Measurements from ENCODE around the gene MAPKAP1.

The MAPKAP1 gene

GRCh38 chr9:125608489-125609224, 98.4 kb downstream of the MAPKAP1 start (continued):
- TF ChIP-seq TSHZ2 (CRISPR knock-in tag; IDR thresholded peaks at IDR 0.05) (no peak), ESRRG (CRISPR knock-in tag; IDR thresholded peaks at IDR 0.05) (no peak), OSR1 (CRISPR knock-in tag; IDR thresholded peaks at IDR 0.05) (no peak), PPARA (CRISPR knock-in tag; IDR thresholded peaks at IDR 0.05; ENCODE audit: borderline replicate concordance) (no peak)

GRCh38 chr9:125604196-125604595, 102.8 kb downstream of the MAPKAP1 start:
- TF ChIP-seq GLIS3 (CRISPR knock-in tag; IDR thresholded peaks at IDR 0.05) (no peak), SNAI2 (CRISPR knock-in tag; IDR thresholded peaks at IDR 0.05) (no peak), PATZ1 (CRISPR knock-in tag; IDR thresholded peaks at IDR 0.05; ENCODE audit: borderline replicate concordance) (no peak), CSRNP3 (CRISPR knock-in tag; IDR thresholded peaks at IDR 0.05) (no peak), PPARA (CRISPR knock-in tag; IDR thresholded peaks at IDR 0.05; ENCODE audit: borderline replicate concordance) (no peak), ARNTL (CRISPR knock-in tag; IDR thresholded peaks at IDR 0.05; ENCODE audit: borderline replicate concordance, low read depth) (no peak), TCF4 (CRISPR knock-in tag; IDR thresholded peaks at IDR 0.05; ENCODE audit: borderline replicate concordance) (peak; percentile 60; the same call in 1 of the 2 replicates), BACH2 (CRISPR knock-in tag; IDR thresholded peaks at IDR 0.05; ENCODE audit: borderline replicate concordance) (no peak), CSDC2 (CRISPR knock-in tag; IDR thresholded peaks at IDR 0.05) (no peak), TSHZ2 (CRISPR knock-in tag; IDR thresholded peaks at IDR 0.05) (0 out of 2 replicates have a peak, but pooled peaks have one; percentile 28), RARB (CRISPR knock-in tag; IDR thresholded peaks at IDR 0.05) (no peak)

GRCh38 chr9:125603478-125604021, 103.5 kb downstream of the MAPKAP1 start:
- ATAC-seq, result no peak
- TF ChIP-seq TSHZ2 (CRISPR knock-in tag; IDR thresholded peaks at IDR 0.05) (no peak), ESRRG (CRISPR knock-in tag; IDR thresholded peaks at IDR 0.05) (no peak), OSR1 (CRISPR knock-in tag; IDR thresholded peaks at IDR 0.05) (no peak), ISL1 (CRISPR knock-in tag; IDR thresholded peaks at IDR 0.05) (no peak), ZC3H10 (CRISPR knock-in tag; IDR thresholded peaks at IDR 0.05) (no peak), TCF4 (CRISPR knock-in tag; IDR thresholded peaks at IDR 0.05; ENCODE audit: borderline replicate concordance) (no peak), ZFP30 (CRISPR knock-in tag; IDR thresholded peaks at IDR 0.05) (no peak), TOX (CRISPR knock-in tag; IDR thresholded peaks at IDR 0.05; ENCODE audit: borderline replicate concordance) (no peak), ZNF70 (CRISPR knock-in tag; IDR thresholded peaks at IDR 0.05) (no peak), BACH2 (CRISPR knock-in tag; IDR thresholded peaks at IDR 0.05; ENCODE audit: borderline replicate concordance) (no peak), RARB (CRISPR knock-in tag; IDR thresholded peaks at IDR 0.05) (no peak), GLIS3 (CRISPR knock-in tag; IDR thresholded peaks at IDR 0.05) (no peak), CSRNP3 (CRISPR knock-in tag; IDR thresholded peaks at IDR 0.05) (no peak), ARNTL (CRISPR knock-in tag; IDR thresholded peaks at IDR 0.05; ENCODE audit: borderline replicate concordance, low read depth) (no peak), ZFP3 (CRISPR knock-in tag; IDR thresholded peaks at IDR 0.05) (no peak), POU6F1 (CRISPR knock-in tag; IDR thresholded peaks at IDR 0.05; ENCODE audit: borderline replicate concordance, low read depth) (no peak)

More at GRCh38 chr9:125604196-125604595, 102.8 kb downstream of the MAPKAP1 start:
- ATAC-seq, result no peak; the same call in 2 of the 3 replicates
